Fibroblast of mammary gland (primary cell): ENCODE measurements around the gene TNS1.

Experiments used
- DNase-seq: peaks from one replicate; pipeline ENCODE4 v3.0.0-alpha.2; 2010; ENCODE audit warnings: low read depth
- H3K4me3 ChIP-seq: 2 replicates; pipeline ENCODE4 v1.5.1; 2011; ENCODE audit warnings: low read depth, mild to moderate bottlenecking, low read length, moderate library complexity; ENCODE audit not compliant: control insufficient read depth
- CTCF ChIP-seq: conservative IDR thresholded peaks from 2 replicates; pipeline ENCODE4 v1.5.1; 2011; ENCODE audit warnings: low read depth, low read length, inconsistent platforms; ENCODE audit not compliant: control insufficient read depth, insufficient read depth

The TNS1 gene

GRCh38 chr2:217893440-217893839, 109.4 kb downstream of the TNS1 start:
- H3K4me3 ChIP-seq = no peak overlapping the region
- TF ChIP-seq CTCF = no peak
- no peak for DNase-seq

- TF ChIP-seq CTCF = no peak
- H3K4me3 ChIP-seq = no peak overlapping the region
- no peak for DNase-seq
These were observed 110.2 kb downstream of the TNS1 start for GRCh38 chr2:217892560-217892959.

- H3K4me3 ChIP-seq = no peak overlapping the region
- peak; percentile 42 for TF ChIP-seq CTCF
- peak; percentile 94 for DNase-seq
These were observed 112.3 kb downstream of the TNS1 start for GRCh38 chr2:217890445-217890844.

- no peak for TF ChIP-seq CTCF
- no peak for DNase-seq
- H3K4me3 ChIP-seq = no peak overlapping the region
These were observed 113.1 kb downstream of the TNS1 start for GRCh38 chr2:217889656-217890055.

- TF ChIP-seq CTCF = no peak
- DNase-seq = peak; percentile 38
- H3K4me3 ChIP-seq = no peak overlapping the region
These were observed 114.7 kb downstream of the TNS1 start for GRCh38 chr2:217887841-217888701.

- no peak overlapping the region for H3K4me3 ChIP-seq
- peak; percentile 77 for DNase-seq
- TF ChIP-seq CTCF = peak; percentile 82
These were observed 116.0 kb downstream of the TNS1 start for GRCh38 chr2:217886720-217887309.
